Activated T-cell treated with anti-CD3 and anti-CD28 coated beads, Interleukin-2, amount 50 U/mL, for 24 hours (primary cell): Measurements from ENCODE around the gene PPP2R2D.
A peak's percentile ranks its signal among the peaks of the same experiment; 100 is the strongest.

ENCODE experiments used
- DNase-seq: peaks from one replicate; pipeline ENCODE4 v3.0.0-alpha.2; 2020
- H3K27ac Mint-ChIP-seq: 2 replicates; pipeline ENCODE4 v1.8.0; 2020; ENCODE audit warnings: mild to moderate bottlenecking, mixed read lengths
- H3K27me3 Mint-ChIP-seq: 2 replicates; pipeline ENCODE4 v1.8.0; 2020; ENCODE audit warnings: mixed read lengths
- H3K36me3 Mint-ChIP-seq: 2 replicates; pipeline ENCODE4 v1.8.0; 2020; ENCODE audit warnings: low read depth, mixed read lengths
- H3K4me1 Mint-ChIP-seq: 2 replicates; pipeline ENCODE4 v1.8.0; 2020; ENCODE audit warnings: low read depth, mixed read lengths
- H3K4me3 Mint-ChIP-seq: 2 replicates; pipeline ENCODE4 v1.8.0; 2020; ENCODE audit warnings: mild to moderate bottlenecking, moderate library complexity, mixed read lengths
- H3K9me3 Mint-ChIP-seq: 2 replicates; pipeline ENCODE4 v1.8.0; 2020; ENCODE audit warnings: mixed read lengths

Gene PPP2R2D

DNA sequence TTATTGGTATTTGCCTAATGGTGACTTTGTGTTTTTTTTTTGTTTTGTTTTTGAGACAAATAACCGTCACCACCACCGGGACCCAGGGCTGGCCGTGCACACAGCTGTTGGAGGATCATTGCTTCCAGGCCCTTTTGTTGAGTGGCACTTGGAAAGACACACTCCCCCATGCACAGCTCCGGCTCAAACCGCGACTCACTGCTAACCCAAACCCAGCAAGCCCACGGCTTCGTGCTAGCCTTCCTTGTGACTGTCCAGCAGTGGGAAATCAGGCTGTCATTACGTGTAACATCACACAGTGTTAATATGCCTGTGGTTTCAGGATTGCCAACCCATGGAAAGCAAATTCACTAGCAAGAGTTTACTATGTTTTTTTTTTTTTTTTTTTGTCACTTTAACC, 63.5 kb downstream of the PPP2R2D start:
- Mint-ChIP-seq H3K27ac (peak overlapping the region; percentile 51), H3K4me1 (peaks cover 22% of the 10 kb centered on the region), H3K36me3 (peaks cover 87% of the 10 kb centered on the region), H3K4me3 (no peak overlapping the region), H3K27me3 (no peaks in the 10 kb centered on the region), H3K9me3 (no peaks in the 10 kb centered on the region)
- peak; percentile 27 for DNase-seq

DNA sequence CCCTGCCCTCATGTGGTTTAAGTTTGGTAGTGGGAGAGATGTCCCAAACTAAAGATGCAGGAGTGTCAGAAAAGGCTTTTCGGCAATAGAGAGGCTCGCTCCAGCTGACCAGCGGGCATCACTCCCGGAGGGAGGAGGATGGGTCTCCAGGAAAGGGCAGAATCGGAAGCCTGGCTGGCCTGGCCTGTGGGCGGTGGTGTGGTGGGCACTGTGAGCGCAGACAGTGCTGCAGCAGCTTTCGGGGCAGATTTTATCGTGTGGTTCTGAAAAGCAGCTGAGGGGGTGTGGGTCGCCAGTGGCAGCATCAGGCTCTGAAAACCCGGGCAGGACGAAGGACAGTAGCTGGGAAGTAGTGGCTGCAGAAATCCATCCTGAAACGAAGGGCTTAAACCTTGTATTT, 68.1 kb downstream of the PPP2R2D start:
- H3K4me3 Mint-ChIP-seq: no peak overlapping the region
- H3K36me3 Mint-ChIP-seq: peaks cover 98% of the 10 kb centered on the region
- DNase-seq: no peak
- H3K27me3 Mint-ChIP-seq: no peaks in the 10 kb centered on the region
- no peaks in the 10 kb centered on the region for H3K9me3 Mint-ChIP-seq
- H3K4me1 Mint-ChIP-seq: peaks cover 53% of the 10 kb centered on the region
- peak overlapping the region; percentile 13 for H3K27ac Mint-ChIP-seq

DNA sequence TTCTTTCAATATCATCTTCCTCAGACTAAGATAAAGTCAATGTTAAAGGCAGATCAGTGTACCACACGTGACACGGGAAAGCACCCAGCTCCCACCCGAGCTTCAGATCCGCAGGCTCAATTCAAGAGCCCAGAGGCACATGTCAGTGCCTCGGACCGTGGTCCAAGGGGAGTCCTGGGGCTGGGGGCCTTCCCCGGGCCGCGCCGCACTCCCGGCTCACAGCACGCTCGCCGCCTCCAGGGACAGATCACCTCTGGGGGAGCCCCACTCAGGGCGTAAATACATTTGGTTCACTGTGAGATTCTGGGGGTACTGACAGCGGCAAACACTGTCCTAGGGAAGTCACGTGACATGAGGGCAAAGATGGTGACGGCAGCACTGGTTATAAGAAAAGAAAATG, 70.1 kb downstream of the PPP2R2D start:
- H3K27me3 Mint-ChIP-seq: no peaks in the 10 kb centered on the region
- peaks cover 81% of the 10 kb centered on the region for H3K36me3 Mint-ChIP-seq
- no peak overlapping the region for H3K4me3 Mint-ChIP-seq
- DNase-seq: no peak
- H3K27ac Mint-ChIP-seq: peak overlapping the region; percentile 18
- peaks cover 56% of the 10 kb centered on the region for H3K4me1 Mint-ChIP-seq
- no peaks in the 10 kb centered on the region for H3K9me3 Mint-ChIP-seq

DNA sequence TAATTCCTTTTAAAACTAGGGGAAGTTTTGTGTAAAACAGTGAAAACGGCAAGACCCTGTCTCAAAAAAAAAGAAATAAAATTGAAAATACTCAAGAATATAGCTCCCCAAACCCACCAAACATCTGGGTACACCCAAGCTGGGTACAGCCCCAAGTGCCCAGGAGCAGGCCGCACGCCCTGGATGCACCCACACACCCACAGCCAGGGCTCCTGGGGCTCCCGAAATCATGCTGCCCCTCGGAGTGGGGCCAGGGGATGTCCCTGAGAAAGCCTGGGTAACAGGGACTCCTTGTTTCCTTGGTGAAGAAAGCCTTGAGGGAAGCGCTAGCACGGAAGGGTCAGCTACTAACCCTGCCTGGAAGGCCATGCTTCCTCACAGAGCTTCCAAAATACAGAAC, 70.8 kb downstream of the PPP2R2D start:
- Mint-ChIP-seq H3K4me1 (peaks cover 62% of the 10 kb centered on the region), H3K36me3 (peaks cover 78% of the 10 kb centered on the region)

DNA sequence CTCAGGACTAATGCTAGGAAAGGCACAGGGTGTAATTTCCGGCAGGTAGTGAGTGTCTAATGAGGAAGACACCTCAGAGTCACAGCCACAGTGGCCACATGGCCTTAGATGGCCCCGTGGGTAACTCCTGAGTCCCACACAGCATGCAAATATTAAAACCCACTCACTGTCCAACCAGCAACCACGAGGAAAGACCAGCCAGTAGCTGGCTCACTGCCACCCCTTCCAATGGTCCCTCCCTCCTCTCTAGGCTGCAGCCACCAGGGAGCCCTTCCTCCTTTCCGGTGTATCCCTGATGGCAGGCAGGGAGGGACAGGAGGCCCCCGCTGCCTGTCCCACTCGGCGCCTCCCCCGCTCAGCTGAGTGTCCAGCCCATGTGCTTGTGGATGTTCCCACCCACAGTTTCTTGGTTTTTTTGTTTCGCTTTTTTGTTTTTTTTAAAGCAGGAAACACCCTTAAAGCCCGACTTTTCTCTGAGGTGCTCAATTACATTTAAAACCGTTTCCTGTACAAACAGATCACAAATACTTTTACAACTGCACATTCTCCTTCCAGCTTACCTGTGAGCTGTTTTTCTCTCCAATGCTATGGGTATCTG, 71.8 kb downstream of the PPP2R2D start:
- Mint-ChIP-seq H3K4me1 (peaks cover 72% of the 10 kb centered on the region), H3K27me3 (no peaks in the 10 kb centered on the region), H3K27ac (peak overlapping the region; percentile 85), H3K9me3 (no peaks in the 10 kb centered on the region), H3K36me3 (peaks cover 71% of the 10 kb centered on the region), H3K4me3 (peak overlapping the region; percentile 68)
- peak; percentile 57 for DNase-seq

More for the DNA sequence above, 70.8 kb downstream of the PPP2R2D start:
- H3K4me3 Mint-ChIP-seq: no peak overlapping the region
- H3K27ac Mint-ChIP-seq: peak overlapping the region; percentile 85
- no peaks in the 10 kb centered on the region for H3K9me3 Mint-ChIP-seq
- H3K27me3 Mint-ChIP-seq: no peaks in the 10 kb centered on the region
- DNase-seq: no peak

DNA sequence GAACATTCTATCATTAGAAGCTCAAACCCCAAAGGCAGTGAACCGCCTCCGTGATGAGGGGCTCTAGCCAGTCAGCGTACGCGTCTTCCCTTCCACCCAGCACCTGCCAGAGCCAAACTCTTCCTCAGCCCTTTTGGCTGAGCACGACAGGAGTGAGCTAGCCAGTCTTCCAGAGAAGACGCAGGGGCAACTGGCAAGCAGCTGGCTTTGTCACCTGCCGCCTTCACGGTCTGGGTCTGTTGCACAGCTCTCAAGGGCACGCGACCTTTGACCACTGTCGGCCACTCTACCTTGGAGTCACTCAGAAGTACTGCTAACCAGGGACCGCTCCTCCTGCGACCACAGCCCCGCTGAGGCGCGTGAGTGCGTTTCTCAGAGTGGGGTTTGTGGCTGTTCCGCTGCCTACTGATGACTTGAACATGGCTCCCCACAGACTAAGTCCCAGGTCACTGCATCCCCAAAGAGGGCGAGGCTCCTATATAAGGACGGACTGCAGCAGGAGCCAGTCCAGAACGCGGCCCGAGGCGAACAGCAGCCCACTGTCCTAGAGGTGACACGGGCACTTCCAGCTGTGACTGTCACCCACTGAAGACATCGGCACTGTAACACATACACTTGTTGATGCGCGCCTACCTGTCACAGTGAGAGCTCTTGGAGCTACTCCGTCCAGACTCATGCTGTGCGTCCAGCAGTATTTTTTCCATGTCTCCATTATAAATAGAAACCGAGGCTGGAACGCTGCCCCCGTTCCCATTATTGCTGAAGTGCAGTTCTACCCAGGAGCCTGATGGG, 72.5 kb downstream of the PPP2R2D start:
- H3K4me3 Mint-ChIP-seq: peak overlapping the region; percentile 68
- H3K36me3 Mint-ChIP-seq: peaks cover 74% of the 10 kb centered on the region
- DNase-seq: peak; percentile 44
- peaks cover 80% of the 10 kb centered on the region for H3K4me1 Mint-ChIP-seq
- H3K27me3 Mint-ChIP-seq: no peaks in the 10 kb centered on the region
- peak overlapping the region; percentile 85 for H3K27ac Mint-ChIP-seq
- H3K9me3 Mint-ChIP-seq: no peaks in the 10 kb centered on the region

DNA sequence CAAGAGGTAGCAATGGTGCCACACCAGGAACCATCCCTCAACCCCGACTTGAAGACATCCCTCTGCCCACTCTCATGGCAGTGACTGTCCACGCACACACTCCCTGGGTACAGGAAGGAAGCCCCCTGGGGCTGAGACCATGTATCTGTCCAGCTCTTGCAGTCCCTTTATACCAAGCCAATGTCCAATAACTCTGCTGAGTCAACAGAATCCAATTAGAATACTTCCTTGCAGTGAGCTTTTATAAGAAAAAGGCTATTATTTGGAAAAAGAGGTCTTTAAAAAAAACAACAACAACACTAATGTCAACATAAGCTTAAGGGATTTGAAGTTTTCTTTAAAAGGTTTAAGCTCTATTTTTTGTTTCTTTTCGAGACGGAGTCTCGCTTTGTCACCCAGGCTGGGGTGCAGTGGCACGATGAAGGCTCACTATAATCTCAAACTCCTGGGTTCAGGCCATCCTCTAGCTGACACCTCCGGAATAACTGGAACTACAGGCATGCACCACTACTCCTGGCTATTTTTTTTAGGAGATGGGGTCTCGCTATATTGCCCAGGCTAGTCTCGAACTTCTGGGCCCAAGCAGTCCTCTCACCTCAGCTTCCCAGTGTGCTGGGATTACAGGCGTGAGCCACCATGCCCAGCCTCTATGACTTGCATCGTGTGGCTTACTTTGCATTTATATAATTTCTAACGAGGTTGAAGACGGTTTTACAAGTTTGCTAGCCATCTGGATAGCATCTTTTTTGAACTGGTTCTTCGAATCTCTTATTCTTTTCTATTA, 73.4 kb downstream of the PPP2R2D start:
- H3K4me1 Mint-ChIP-seq: peaks cover 87% of the 10 kb centered on the region
- H3K27ac Mint-ChIP-seq: peak overlapping the region; percentile 82
- no peaks in the 10 kb centered on the region for H3K27me3 Mint-ChIP-seq
- H3K9me3 Mint-ChIP-seq: no peaks in the 10 kb centered on the region
- DNase-seq: no peak
- H3K4me3 Mint-ChIP-seq: peak overlapping the region; percentile 26
- H3K36me3 Mint-ChIP-seq: peaks cover 72% of the 10 kb centered on the region

DNA sequence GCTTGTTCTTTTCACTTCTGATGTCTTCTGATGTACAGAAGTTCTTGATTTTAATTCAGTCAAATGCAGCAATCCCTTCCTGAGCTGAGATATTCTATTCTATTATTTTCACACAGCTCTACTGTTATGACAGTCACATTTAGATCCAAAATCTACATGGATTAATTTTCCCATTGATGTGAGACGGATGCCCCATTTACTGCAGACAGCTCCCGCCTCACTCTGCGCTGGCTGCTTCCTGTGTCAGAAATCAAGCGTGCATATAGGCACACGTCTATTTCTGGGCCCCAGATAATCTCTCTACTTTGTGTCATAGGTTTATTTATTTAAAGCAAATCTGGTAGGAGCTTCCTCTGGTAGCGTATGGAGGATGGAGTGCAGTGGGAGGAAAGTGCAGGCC, 74.2 kb downstream of the PPP2R2D start:
- Mint-ChIP-seq H3K9me3 (no peaks in the 10 kb centered on the region), H3K27me3 (no peaks in the 10 kb centered on the region), H3K4me1 (peaks cover 94% of the 10 kb centered on the region), H3K27ac (peak overlapping the region; percentile 12), H3K36me3 (peaks cover 70% of the 10 kb centered on the region), H3K4me3 (no peak overlapping the region)
- DNase-seq: no peak

DNA sequence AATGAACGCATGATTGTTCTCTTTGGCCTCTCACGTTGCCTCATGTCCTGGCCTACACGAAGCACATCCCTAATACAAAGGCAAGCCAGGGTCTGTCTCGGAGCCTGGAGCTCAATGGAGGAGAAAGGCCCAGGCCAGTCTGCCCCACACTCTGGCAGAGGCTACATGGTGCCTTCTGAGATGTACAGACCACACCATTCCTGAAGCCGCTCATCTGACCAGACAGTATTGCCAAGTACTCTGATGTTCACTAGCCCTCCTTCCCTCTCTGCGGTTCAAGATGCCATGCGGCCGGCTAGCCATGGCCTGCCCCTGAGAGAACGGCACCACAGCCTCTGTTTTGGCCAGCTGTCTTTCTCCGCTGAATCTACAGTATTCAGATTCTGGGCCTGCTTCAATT, 75.0 kb downstream of the PPP2R2D start:
- no peak overlapping the region for H3K4me3 Mint-ChIP-seq
- H3K36me3 Mint-ChIP-seq: peaks cover 65% of the 10 kb centered on the region
- peaks cover 91% of the 10 kb centered on the region for H3K4me1 Mint-ChIP-seq

DNA sequence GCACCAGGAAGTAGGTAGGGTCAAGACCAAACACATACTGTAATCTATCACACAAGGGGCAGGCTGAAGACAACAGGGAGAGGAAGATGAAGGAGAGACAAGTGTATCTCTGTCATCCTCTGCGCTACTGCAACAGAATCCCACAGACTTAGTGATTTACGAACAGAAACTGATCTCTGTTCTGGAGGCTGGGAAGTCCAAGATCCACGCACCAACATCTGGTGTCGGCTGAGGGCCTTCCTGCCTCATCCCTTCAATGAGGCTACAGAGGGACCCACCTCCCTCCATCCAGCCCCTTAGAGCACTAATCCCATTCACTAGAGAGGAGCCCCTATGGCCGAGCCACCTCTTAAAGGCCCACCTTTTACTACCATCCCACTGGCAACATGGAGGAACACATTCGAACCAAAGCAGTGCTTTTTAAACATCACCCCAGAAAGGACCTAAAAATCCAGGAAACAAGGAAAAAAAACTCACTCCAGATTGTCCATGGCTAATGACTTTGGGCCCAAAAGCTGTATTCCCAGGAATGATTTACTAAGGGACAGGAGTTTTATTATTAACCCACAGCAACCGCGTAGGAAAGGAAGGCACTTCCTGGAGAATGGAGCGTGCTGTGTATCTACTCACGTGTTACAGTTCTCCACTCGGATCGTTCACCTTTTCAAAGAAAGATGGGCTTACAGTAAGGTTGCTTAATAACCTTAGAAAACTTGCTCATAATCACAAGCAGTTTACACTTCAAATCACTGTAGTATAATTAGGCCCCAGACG, 76.7 kb downstream of the PPP2R2D start:
- Mint-ChIP-seq H3K27me3 (no peaks in the 10 kb centered on the region), H3K36me3 (peaks cover 54% of the 10 kb centered on the region), H3K4me1 (peaks cover 81% of the 10 kb centered on the region), H3K27ac (peak overlapping the region; percentile 71), H3K9me3 (no peaks in the 10 kb centered on the region), H3K4me3 (no peak overlapping the region)
- DNase-seq: no peak

More for the DNA sequence above, 75.0 kb downstream of the PPP2R2D start:
- Mint-ChIP-seq H3K27me3 (no peaks in the 10 kb centered on the region), H3K27ac (peak overlapping the region; percentile 46), H3K9me3 (no peaks in the 10 kb centered on the region)
- DNase-seq: no peak

DNA sequence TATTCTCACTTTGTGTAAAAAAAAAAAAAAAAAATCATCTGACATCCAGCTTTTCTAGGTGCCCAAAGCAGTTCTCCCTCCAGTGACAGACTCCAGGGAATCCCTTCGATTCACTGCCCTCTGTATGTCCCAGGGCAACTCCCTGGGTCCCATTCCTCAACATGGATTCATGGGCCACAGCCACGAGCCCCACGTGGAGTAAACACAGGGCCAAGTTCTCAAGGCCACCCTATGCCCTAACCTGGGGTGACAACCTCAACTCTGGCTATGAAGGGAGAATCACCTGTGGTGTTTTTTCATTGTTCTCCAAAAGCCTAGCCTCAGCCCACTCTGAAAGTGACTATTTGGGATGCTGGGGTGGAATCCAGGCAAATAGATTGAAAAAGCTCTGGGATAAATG, 77.6 kb downstream of the PPP2R2D start:
- Mint-ChIP-seq H3K4me3 (peak overlapping the region; percentile 4), H3K27ac (peak overlapping the region; percentile 71), H3K9me3 (no peaks in the 10 kb centered on the region), H3K27me3 (no peaks in the 10 kb centered on the region), H3K4me1 (peaks cover 77% of the 10 kb centered on the region), H3K36me3 (peaks cover 47% of the 10 kb centered on the region)
- DNase-seq: no peak

DNA sequence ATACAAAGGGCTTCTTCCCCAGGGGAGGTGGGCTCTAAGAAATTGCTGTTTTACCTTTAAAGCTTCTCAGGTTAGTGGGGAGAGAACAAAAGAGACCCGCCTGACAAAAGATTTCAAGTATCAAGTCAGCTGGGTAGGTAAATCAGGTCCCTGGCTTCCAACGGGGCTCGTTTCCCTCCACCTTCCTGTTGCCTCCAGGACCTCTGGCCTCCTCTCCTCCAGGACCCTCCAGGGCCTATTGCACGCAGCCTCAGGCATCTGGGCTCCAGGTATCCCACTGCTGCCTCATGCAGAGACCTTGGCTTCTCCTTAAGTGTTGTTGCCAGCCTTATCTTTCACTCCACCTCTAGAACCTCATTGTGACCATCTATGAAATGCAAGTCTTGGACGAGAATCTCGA, 78.0 kb downstream of the PPP2R2D start:
- H3K4me1 Mint-ChIP-seq: peaks cover 74% of the 10 kb centered on the region
- no peaks in the 10 kb centered on the region for H3K9me3 Mint-ChIP-seq
- H3K4me3 Mint-ChIP-seq: peak overlapping the region; percentile 88
- H3K27ac Mint-ChIP-seq: peak overlapping the region; percentile 80
- no peak for DNase-seq
- H3K36me3 Mint-ChIP-seq: peaks cover 43% of the 10 kb centered on the region
- no peaks in the 10 kb centered on the region for H3K27me3 Mint-ChIP-seq

DNA sequence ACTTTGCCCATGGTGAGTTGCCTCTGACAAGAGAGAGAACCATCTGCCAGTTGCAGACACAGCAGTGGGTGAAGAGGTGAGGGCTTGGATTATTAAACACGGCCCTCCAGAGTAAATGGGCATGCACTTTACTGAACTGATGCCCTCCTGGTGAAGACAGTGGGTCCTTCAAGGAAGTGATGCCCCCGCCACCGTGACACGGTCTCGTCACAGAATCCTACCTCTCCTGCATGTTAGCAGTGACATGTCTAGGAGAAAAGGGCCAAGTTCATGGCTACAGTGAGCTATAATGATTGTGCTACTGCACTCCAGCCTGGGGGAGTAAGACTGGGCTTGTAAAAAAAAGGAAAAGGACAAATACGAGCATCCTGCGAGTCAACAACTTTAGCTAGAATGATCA, 78.5 kb downstream of the PPP2R2D start:
- H3K36me3 Mint-ChIP-seq: peaks cover 38% of the 10 kb centered on the region
- H3K27ac Mint-ChIP-seq: peak overlapping the region; percentile 80
- H3K9me3 Mint-ChIP-seq: no peaks in the 10 kb centered on the region
- H3K27me3 Mint-ChIP-seq: no peaks in the 10 kb centered on the region
- H3K4me1 Mint-ChIP-seq: peaks cover 69% of the 10 kb centered on the region
- peak overlapping the region; percentile 88 for H3K4me3 Mint-ChIP-seq
- no peak for DNase-seq

DNA sequence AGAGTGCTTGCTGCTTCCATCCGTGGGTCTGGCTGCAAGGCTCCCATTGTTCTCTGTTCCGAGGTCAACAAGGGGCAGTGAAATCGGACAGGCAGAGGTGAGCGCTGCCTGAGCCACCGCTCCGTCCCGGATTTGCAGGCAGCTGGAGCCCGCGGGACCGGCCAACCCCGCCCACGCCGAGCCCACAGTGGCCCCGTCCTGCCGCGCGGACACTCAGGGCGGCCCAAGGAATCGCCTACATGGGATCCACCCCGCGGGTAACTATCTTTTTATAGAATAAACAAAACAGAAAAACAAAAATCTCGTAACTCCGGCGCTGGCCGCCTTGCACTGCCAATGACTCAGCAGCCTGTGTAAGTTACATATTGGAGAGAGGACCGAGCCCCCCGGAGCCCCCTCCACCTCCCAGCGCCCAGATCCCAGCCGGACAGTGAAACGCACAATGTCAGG, 79.0 kb downstream of the PPP2R2D start:
- Mint-ChIP-seq H3K36me3 (peaks cover 38% of the 10 kb centered on the region), H3K27me3 (no peaks in the 10 kb centered on the region), H3K4me3 (peak overlapping the region; percentile 88), H3K27ac (peak overlapping the region; percentile 80), H3K9me3 (no peaks in the 10 kb centered on the region), H3K4me1 (peaks cover 64% of the 10 kb centered on the region)
- no peak for DNase-seq
